ENCODE results near the gene OGT.

DNA sequence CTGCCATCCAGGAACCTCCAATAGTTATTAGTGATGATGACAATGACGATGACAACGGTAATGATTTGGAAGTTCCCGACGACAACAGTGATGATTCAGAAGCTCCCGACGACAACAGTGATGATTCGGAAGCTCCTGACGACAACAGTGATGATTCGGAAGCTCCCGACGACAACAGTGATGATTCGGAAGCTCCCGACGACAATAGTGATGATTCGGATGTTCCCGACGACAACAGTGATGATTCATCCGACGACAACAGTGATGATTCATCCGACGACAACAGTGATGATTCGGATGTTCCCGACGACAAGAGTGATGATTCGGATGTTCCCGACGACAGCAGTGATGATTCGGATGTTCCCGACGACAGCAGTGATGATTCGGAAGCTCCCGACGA, 70.7 kb downstream of the OGT start:
- TF ChIP-seq, protein P1, sequence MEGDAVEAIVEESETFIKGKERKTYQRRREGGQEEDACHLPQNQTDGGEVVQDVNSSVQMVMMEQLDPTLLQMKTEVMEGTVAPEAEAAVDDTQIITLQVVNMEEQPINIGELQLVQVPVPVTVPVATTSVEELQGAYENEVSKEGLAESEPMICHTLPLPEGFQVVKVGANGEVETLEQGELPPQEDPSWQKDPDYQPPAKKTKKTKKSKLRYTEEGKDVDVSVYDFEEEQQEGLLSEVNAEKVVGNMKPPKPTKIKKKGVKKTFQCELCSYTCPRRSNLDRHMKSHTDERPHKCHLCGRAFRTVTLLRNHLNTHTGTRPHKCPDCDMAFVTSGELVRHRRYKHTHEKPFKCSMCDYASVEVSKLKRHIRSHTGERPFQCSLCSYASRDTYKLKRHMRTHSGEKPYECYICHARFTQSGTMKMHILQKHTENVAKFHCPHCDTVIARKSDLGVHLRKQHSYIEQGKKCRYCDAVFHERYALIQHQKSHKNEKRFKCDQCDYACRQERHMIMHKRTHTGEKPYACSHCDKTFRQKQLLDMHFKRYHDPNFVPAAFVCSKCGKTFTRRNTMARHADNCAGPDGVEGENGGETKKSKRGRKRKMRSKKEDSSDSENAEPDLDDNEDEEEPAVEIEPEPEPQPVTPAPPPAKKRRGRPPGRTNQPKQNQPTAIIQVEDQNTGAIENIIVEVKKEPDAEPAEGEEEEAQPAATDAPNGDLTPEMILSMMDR (IDR thresholded peaks at IDR 0.05), result no peak
- TF ChIP-seq POLR2A (IDR thresholded peaks at IDR 0.05; ENCODE audit: low read depth) (no peak), EP300 (IDR thresholded peaks at IDR 0.05) (no peak), POLR2AphosphoS5 (IDR thresholded peaks at IDR 0.05) (no peak)
